ENCODE results near the gene NADK2. TPM values are rescaled to one million over a fixed set of nuclear protein-coding genes. Genes with fewer than 3 reads are reported as not detected.

The NADK2 gene
- total and polyA plus RNA-seq, 9 of the 15 experiments (the other 6 are each of a cell fraction or from before 2014, with no cell fraction given), result 10.6 to 41.0 (median 24.0) TPM

- TF ChIP-seq E2F8 (IDR thresholded peaks at IDR 0.05; ENCODE audit: low read depth, partially characterized antibody) (no peak), ARID4B (CRISPR knock-in tag; IDR thresholded peaks at IDR 0.05) (no peak), HDGF (IDR thresholded peaks at IDR 0.05) (no peak), ZNF717 (CRISPR knock-in tag; IDR thresholded peaks at IDR 0.05) (peak; percentile 82; the same call in 1 of the 2 replicates), ATF1 (CRISPR knock-in tag; IDR thresholded peaks at IDR 0.05) (no peak), ATF1 (tag; IDR thresholded peaks at IDR 0.05) (no peak), HES1 (IDR thresholded peaks at IDR 0.05; ENCODE audit: low read depth) (no peak), ZNF282 (CRISPR knock-in tag; IDR thresholded peaks at IDR 0.05) (no peak), ZBTB17 (CRISPR knock-in tag; IDR thresholded peaks at IDR 0.05) (0 out of 2 replicates have a peak, but pooled peaks have one; percentile 4), MYC (IDR thresholded peaks at IDR 0.05; ENCODE audit: low read depth, low read length) (no peak), MYC (CRISPR knock-in tag; IDR thresholded peaks at IDR 0.05; ENCODE audit: borderline replicate concordance, low read depth) (no peak), NR2C1 (IDR thresholded peaks at IDR 0.05) (no peak), NR2C1 (tag; IDR thresholded peaks at IDR 0.05) (0 out of 2 replicates have a peak, but pooled peaks have one; percentile 1), NCOR1 (IDR thresholded peaks at IDR 0.05) (0 out of 2 replicates have a peak, but pooled peaks have one; percentile 1), MTA1 (IDR thresholded peaks at IDR 0.05; ENCODE audit: borderline replicate concordance) (no peak), ZNF584 (CRISPR knock-in tag; IDR thresholded peaks at IDR 0.05; ENCODE audit: low read depth) (peak; percentile 24; the same call in 1 of the 2 replicates), ZBTB1 (CRISPR knock-in tag; IDR thresholded peaks at IDR 0.05; ENCODE audit: borderline replicate concordance, low read depth) (no peak), ZHX1 (conservative IDR thresholded peaks at IDR 0.05; ENCODE audit: low read length) (no peak)
Measured at GRCh38 chr5:36242534-36243485, 1.1 kb upstream of the NADK2 start (continued).

Measured in K562 (cell line).